Choroid plexus epithelial cell (primary cell): ENCODE measurements around the gene TMEM30B.

Experiments used
- DNase-seq: peaks from one replicate; pipeline ENCODE4 v3.0.0-alpha.2; 2010; ENCODE audit warnings: low read depth
- H3K4me3 ChIP-seq: 2 replicates; pipeline ENCODE4 v1.5.1; 2011; ENCODE audit warnings: low read depth, mild to moderate bottlenecking, control low read depth, low read length, moderate library complexity
- TF ChIP-seq, protein P1 (sequence below): conservative IDR thresholded peaks from 2 replicates; pipeline ENCODE4 v1.5.1; 2011; ENCODE audit warnings: low read depth, mild to moderate bottlenecking, control low read depth, inconsistent platforms, low read length, moderate library complexity

The TMEM30B gene

DNA sequence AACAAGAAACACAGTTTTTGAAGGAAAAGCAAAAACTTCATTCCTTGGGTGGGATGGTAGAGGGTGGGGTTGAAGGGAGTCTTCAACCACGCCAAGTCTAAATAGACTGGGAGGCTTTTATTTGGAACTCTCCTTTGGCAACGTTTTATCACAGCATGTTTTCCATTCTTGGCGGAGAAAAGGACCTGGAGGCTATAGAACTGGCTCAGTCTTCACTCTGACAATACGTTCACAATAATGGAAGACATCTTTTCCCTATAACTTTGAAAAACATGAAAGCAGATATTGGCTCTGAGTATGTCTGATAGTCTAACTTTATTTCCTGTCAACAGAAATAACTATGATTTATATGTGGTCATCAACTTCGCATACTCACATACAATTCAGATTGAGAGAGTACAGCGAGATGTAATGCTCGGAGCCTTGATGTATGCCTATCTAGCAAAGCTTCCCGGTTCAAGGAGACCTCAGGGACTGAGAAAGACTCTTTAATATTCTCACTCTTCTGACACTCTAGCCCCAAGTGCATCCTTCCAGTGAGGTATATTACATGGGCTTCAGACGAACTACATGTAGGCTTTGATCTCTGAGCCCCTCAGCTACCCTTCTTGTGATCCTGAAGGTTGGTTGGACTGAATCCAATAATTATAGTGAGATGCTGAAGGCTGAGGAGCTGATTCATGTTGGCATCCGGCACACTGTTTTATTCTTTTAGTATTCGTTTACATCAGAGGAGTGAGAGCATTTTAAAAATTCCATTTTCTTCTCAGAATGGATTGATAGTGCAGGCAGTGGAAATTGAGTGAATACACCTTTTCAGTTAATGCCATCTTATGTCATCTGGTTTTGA, 14.0 kb downstream of the TMEM30B start:
- no peak overlapping the region for H3K4me3 ChIP-seq
- no peak for DNase-seq
- TF ChIP-seq, protein P1, sequence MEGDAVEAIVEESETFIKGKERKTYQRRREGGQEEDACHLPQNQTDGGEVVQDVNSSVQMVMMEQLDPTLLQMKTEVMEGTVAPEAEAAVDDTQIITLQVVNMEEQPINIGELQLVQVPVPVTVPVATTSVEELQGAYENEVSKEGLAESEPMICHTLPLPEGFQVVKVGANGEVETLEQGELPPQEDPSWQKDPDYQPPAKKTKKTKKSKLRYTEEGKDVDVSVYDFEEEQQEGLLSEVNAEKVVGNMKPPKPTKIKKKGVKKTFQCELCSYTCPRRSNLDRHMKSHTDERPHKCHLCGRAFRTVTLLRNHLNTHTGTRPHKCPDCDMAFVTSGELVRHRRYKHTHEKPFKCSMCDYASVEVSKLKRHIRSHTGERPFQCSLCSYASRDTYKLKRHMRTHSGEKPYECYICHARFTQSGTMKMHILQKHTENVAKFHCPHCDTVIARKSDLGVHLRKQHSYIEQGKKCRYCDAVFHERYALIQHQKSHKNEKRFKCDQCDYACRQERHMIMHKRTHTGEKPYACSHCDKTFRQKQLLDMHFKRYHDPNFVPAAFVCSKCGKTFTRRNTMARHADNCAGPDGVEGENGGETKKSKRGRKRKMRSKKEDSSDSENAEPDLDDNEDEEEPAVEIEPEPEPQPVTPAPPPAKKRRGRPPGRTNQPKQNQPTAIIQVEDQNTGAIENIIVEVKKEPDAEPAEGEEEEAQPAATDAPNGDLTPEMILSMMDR: no peak

DNA sequence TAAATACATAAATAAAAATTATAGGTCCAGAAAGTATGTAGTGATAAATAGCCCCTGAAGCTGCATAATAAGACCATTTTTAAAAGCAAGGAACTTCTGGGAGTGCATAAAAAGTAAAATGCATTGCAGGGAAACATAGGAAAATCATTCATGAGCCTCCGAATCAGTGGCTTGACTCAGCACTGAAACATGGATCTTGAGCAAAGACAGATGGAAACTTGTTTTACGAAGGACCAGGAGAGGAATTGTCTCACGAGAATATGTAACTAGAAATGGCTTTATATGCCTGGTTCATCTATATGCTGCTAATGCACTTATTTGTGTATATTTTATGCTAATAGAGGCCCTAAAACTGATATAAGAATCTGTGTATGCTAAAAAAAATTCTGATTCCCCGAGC, 14.7 kb downstream of the TMEM30B start:
- no peak for DNase-seq
- TF ChIP-seq, protein P1: no peak
- no peak overlapping the region for H3K4me3 ChIP-seq

DNA sequence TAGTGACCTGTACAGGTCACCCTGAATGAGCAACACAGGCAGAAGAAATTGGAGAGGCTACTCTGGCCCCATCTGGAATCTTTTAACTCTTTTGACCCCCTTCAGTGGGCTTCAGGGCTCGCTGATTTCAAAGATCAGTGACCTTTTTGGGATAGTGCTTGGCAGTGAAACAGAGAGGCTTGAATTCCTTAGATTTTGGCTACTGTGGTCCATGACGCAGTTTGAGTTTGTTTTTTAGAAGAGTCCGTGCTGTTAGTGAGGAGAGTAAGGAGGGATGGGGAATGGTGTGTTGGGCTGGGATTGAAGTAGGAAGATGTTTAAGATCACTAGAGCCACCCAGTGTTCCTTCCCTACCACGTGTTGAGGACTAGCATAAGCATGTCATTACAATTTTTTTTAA, 16.5 kb downstream of the TMEM30B start:
- TF ChIP-seq, protein P1: peak; percentile 40
- H3K4me3 ChIP-seq: no peak overlapping the region
- DNase-seq: peak; percentile 25

DNA sequence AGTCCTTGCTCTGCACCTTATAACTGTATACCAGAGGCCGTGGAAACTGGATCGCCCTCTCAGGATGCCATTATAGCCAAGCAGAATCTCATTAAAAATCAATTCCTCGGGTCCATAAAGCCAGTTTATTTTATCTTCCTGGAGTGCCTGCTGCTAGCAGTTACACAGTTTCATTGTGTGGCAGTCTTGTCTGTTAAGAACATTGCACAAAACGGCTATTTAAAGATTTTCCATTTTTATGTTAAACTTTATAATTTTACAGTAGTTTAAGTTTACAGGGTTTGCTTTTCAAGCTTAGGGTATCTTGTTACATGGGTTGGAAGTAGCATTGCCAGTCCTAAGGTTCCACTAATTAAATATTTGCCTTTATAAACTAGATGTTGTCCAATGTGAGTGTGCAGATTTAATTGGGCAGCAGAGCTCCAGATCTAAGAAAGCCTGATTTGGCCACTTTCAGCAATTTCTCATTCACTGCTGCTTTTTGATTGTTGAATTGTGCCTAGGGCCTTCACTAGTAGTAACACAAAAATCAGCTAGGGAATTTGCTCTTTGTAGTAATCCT, 17.0 kb downstream of the TMEM30B start:
- DNase-seq: no peak
- TF ChIP-seq, protein P1: no peak
- H3K4me3 ChIP-seq: no peak overlapping the region

DNA sequence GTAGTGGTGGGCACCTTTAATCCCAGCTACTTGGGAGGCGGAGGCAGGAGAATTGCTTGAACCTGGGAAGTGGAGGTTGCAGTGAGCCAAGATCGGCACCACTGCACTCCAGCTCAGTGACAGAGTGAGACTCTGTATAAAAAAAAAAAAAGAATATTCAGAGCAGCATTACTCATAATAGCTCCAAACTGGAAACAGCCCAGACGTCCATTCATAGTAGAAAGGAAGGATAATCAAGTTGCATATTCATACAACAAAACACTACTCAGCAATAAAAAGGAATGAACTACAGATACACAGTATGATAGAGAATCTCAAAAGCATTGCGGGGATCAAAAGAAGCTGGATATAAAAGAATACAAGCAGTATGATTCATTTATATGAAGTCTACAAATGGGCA, 19.1 kb downstream of the TMEM30B start:
- TF ChIP-seq, protein P1: no peak
- no peak overlapping the region for H3K4me3 ChIP-seq
- no peak for DNase-seq

DNA sequence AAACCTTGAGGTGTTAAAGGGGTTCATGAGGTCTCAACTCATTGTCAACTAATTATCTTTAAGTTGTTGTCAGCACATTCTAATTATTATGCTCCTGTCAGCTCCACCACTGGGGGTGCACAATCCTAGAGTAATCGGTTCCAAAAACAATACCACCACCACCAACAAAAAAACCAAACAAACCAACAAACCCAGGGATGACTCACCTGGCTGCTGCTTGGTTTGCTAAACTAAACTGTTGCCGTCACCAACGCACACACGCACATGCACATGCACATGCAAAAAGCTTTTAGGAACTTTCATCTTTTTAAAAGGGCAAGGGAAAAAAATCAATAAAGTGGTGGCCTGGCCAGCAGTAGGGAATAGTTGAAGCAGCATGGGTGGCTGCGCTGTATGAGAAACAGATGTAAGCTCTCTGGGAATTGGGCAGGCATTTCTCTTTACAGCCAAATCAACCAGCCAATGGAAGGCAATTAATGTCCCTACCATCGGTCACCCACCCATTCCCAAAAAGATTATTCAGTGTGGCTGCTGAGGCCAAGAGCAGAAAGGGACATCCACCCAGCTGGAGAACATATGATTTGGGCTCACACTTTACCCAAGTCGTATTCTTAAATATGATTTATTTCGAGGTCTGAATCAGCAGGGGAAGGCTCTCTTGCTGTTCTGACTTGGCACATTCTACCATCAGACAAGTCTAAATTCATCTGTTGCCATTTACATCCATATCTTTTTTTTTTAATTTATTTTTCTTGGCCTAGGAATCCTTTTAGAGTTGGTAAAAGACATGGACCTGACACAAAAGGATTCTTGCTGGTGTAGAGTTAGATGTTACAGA, 20.0 kb downstream of the TMEM30B start:
- peak; percentile 74 for DNase-seq
- TF ChIP-seq, protein P1: no peak

More for the DNA sequence above, 20.0 kb downstream of the TMEM30B start:
- H3K4me3 ChIP-seq: no peak overlapping the region
